ENCODE results near the gene SYNPO.

DNA sequence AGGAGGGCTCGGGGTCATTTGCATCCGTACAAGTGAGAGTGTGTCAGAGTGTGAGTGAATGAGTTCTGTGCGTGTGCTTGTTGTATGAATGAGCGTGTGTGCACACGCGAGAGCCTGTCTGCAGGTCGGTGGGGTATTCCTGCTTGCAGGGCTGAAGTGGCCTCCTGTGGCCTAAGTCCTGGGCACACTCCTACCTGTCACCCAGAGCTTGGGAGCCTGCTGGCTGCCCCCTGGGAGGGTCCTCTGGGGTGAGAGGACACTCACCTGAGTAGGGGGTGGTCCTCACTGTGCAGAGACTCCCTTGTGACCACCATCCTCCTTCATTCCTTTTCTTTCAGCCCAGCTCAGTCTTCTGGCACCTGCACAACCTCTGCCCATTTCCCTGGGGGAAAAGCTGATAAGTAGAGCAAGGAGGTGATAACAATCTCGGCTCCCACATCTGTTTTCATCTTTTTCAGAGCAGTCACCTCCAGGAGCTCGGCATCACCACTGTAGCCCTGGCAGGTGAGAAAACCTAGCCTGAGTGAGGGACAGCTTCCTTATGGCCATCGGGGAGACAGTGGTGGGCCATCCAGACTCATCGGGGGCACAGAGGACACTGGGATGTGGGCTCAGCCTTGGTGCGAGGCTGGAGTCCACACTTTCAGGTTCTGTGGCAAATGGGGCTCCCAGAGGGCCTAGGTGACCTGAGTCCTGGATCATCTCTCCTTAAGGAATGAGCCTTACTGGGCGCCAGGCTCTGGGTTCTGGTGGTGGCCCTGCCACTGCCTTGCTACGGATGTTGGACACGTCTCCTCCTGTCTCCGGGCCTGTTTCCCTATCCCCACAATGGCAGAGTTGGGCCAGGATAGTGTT, 38.7 kb upstream of the SYNPO start:
- TF ChIP-seq, protein P1, sequence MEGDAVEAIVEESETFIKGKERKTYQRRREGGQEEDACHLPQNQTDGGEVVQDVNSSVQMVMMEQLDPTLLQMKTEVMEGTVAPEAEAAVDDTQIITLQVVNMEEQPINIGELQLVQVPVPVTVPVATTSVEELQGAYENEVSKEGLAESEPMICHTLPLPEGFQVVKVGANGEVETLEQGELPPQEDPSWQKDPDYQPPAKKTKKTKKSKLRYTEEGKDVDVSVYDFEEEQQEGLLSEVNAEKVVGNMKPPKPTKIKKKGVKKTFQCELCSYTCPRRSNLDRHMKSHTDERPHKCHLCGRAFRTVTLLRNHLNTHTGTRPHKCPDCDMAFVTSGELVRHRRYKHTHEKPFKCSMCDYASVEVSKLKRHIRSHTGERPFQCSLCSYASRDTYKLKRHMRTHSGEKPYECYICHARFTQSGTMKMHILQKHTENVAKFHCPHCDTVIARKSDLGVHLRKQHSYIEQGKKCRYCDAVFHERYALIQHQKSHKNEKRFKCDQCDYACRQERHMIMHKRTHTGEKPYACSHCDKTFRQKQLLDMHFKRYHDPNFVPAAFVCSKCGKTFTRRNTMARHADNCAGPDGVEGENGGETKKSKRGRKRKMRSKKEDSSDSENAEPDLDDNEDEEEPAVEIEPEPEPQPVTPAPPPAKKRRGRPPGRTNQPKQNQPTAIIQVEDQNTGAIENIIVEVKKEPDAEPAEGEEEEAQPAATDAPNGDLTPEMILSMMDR (conservative IDR thresholded peaks at IDR 0.05): no peak
- no peak for TF ChIP-seq ZFX (IDR thresholded peaks at IDR 0.05)
